Prostate gland (tissue), 2 donors: ENCODE data around the gene MFSD2A.

Source experiments
- CTCF ChIP-seq, 4 experiments: fragments of 200-600 bp in 2 of 4; fragments of 450-650 bp in 2 of 4; sonication (generic) in 2 of 4; IDR thresholded peaks; 1 replicate in 3 of 4; 2 replicates in 1 of 4; pipeline ENCODE4 v1.5.1; 2016 to 2019; ENCODE audit warnings: antibody characterized with exemption in 4 of 4, mild to moderate bottlenecking in 2 of 4, moderate library complexity in 2 of 4
- POLR2AphosphoS5 ChIP-seq: sonication (generic); formaldehyde crosslinking; IDR thresholded peaks from one replicate; pipeline ENCODE4 v1.6.1; 2017; ENCODE audit warnings: antibody characterized with exemption

GRCh38 chr1:39933956-39934941 is 20.7 kb upstream of the MFSD2A start:
- peak; percentile 66 for TF ChIP-seq POLR2AphosphoS5
- no peak for TF ChIP-seq CTCF (IDR thresholded peaks at IDR 0.05)
